ENCODE measurements around the gene TNIP3. TPM values are rescaled to one million over a fixed set of nuclear protein-coding genes. Genes with fewer than 3 reads are reported as not detected.
"Not testable (repeated sequence)": the region's sequence is repeated elsewhere in the genome, so short reads cannot be mapped to it uniquely, and the experiment has no call there.

Gene TNIP3, protein sequence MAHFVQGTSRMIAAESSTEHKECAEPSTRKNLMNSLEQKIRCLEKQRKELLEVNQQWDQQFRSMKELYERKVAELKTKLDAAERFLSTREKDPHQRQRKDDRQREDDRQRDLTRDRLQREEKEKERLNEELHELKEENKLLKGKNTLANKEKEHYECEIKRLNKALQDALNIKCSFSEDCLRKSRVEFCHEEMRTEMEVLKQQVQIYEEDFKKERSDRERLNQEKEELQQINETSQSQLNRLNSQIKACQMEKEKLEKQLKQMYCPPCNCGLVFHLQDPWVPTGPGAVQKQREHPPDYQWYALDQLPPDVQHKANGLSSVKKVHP
- 3.0 and 3.4 TPM in 2 replicates for total RNA-seq

DNA sequence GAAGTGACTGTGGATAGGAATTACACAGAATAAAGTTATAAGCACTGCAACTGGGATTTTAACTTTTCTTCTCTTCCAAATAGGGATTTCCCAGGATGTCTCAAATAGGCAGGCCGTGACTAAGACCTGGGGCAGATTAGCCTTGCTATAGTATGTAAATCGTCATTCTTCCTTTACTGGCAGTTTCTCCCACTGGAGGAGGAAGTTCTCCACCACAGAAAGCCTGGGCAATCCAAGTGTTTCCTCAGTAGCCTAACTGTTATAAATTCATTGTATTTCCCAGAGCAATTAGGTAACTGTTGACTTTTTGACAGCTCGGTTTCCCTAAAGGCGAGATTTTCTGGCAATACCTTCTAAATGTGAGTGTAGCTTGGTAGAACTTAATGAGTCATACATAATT, at the start of gene TNIP3:
TSS of gene TNIP3 (minus strand) at position 31 of the 400 bp plus-strand sequence. CDS start 196 bp downstream, outside the sequence.
- intact Hi-C loops (cut with micrococcal nuclease), result no loop called here

DNA sequence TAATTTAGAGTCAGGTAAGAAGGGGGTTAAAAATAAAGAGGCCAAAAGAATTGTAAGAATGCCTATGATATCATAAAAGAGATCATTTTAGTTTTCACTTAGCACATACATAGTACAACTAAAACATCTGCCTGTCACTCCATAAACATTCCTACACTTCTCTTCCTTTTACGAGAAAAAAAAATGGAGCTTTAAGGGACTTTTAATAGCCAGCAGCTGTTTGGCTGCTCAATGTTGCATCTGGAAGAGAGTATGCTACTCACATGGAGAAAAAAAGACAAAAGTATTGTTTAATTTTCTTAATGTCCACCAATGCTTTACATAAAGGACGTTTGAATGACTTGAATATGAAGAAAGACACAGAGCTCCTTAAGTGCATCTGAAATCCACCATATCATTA, 48.7 kb upstream of the TNIP3 start:
- intact Hi-C loops (cut with micrococcal nuclease), result no loop called here

DNA sequence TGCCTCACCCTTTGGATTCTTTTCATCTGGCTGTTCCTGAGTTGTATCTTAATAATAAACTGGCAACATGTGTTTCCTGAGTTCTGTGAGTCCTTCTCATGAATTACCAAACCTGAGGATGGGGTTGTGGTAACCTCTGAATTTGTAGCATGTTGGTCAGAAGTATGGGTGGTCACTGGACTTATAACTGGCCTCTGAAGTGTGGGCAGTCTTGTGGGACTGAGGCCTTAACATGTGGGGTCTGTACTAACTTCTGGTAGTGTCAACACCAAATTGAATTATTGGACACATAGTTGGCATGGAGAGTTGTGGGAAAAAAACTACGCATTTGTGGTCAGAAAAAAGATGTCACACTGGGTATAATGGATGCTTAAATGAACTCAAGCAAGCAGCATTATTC, 45.0 kb upstream of the TNIP3 start:
- intact Hi-C loops (cut with micrococcal nuclease), result no loop called here

DNA sequence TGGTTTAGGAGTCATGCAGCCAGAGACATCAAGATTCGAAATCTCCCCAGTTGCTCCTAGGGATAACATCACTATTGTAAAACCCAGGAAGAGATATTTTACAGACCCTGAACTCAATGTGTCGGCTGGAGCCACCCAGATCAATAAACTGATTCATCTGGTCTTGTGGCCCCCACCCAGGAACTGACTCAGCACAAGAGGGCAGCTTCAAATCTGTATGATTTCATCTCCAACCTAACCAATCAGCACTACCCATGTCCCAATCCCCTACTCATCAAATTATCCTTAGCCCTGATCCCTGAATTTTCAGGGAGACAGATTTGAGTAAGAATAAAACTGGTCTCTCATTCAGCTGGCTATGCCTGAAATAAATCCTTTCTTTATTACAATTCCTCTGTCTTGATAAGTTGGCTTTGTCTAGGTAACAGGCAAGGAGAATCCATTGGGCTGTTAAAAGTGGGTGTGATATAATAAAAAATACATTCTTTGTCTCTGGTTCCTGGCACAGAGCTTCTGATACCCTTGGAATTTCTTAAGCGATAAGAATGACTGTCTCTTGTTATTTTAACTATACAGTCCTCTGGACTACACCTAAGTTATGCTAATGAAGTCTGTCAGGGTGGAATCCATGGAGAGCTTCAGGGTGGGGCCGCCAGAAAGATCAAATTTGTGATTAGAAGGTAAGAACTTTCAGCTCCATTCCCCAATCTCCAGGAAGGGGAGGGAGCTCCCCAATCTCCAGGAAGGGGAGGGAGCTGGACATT, 44.3 kb upstream of the TNIP3 start:
- intact Hi-C loops (cut with micrococcal nuclease), result no loop called here

DNA sequence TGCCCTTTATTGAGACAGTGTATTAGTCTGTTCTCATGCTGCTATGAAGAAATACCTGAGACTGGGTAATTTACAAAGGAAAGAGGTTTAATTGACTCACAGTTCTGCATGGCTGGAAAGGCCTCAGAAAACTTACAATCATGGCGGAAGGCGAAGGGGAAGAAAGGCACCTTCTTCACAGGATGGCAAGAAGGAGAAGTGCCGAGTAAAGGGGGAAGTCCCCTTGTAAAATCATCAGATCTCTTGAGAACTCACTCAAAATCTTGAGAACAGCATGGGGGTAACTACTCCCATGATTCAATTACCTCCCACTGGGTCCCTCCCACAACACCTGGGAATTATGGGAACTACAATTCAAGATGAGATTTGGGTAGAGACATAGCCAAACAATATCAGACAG, 41.7 kb upstream of the TNIP3 start:
- intact Hi-C loops (cut with micrococcal nuclease), result not testable (repeated sequence)

DNA sequence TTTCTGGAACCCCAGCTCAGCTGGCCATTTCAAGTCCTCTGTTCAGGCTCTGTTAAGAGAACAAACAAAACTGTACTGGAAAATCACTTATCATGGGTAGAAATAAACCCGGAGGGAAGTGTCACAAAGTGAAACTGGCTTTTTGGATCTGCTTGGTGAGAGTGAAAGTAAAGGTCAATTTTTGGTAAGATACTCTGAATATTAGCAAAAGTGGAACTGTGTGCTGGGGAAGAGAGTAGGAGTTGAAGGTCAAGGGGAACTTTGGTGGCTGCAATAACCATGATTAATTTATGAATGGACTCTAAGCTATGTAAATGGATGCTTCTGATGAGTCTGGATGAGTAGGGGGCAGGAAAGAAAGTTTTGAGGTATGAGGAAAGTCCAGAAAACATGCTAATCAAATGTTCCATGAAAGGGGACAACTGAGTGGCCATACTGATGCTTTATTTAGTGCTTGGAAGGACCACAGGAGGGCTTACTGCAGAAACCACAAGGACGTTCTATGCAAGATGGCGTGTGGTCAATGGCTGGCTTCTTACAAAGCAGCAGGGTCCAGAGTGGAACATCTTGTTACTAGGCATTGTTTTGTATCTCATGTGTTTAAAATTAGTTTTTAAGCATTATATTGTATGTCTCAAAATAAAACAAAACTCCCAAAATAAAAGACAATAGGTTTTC, 36.8 kb upstream of the TNIP3 start:
- intact Hi-C loops (cut with micrococcal nuclease), result loop anchor here (2.0 kb wide), 1 partner anchor 26 kb away; no protein-coding TSS in a partner anchor

DNA sequence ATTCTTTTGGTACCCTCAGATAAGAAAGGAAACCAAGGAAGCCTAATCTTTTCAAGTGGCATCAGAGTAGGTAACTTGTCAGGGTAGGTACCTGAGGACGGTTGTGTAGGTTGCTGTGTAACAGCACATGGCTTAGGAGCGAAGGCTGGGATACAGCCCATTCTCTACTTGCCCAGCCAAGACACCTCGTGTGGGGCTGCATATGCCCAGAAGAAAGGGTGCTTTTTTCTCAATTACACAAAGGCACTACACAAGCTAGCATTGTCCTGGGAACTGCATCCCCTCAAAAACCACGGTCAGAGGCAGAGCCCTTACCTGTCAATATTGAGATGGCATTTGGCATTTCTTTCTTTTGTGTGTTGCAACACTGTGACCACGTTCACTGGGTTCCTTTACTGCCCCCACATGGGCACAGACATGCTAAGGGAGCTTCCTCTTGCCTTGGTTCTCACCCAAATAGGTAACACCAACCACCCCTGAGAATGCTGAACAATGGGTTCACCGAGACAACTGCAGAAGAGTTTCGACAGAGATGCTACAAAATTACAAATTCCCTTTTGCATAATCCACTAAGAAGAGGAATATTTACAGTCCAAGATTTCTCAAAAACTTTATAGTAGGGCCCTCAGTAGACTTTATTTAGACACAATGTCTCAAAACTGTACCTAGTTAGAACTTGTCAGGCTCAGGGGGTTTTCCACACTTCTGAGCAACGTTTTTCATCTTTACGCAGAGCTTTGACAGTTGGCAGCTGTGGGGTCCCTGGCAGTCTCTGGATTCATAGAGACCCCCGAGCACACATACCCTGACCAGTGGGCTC, 35.8 kb upstream of the TNIP3 start:
- intact Hi-C loops (cut with micrococcal nuclease), result loop anchor here (2.0 to 10.0 kb wide), 2 partner anchors 27 to 625 kb away; partner anchors contain the start of gene CCNA2

DNA sequence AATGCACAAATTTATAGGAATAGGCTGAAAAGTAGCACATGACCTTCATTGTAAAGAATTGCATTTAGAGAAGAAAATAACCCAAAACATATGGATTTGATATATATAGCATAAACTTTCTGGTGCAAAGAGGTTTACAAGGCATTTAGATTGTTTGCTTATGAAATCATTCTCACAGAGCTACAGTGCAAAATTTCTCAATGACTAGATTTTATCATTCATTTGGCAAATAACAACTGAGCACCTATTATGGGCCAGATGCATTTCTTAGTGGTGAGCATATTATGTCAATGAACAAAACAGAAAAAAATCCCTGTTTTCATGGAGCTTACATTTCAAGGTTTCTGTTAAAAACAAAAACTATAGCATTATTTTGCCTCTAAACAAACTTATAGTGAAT, 34.1 kb upstream of the TNIP3 start:
- intact Hi-C loops (cut with micrococcal nuclease), result loop anchor here (10.0 kb wide), 1 partner anchor 627 kb away; the partner anchor contains the start of gene CCNA2

DNA sequence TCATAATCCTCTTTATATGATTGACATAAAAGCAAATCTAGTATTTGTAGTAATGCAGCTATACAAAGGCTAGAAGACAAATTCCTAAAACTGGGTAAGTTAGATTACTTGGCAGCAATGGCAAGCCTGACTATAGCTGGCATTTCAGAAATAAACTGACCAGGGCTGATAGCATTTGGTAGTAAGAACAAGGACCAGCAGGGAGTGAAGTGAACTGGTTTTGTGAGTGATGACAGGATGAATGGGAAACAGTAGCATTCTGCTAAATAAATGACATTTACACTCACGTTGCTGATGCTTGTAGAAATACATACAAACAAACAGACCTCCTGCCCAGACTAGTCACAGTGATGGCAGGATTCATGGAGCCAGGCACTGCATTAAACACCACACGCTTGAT, 31.5 kb upstream of the TNIP3 start:
- intact Hi-C loops (cut with micrococcal nuclease), result loop anchor here (10.0 kb wide), 1 partner anchor 629 kb away; the partner anchor contains the start of gene CCNA2

DNA sequence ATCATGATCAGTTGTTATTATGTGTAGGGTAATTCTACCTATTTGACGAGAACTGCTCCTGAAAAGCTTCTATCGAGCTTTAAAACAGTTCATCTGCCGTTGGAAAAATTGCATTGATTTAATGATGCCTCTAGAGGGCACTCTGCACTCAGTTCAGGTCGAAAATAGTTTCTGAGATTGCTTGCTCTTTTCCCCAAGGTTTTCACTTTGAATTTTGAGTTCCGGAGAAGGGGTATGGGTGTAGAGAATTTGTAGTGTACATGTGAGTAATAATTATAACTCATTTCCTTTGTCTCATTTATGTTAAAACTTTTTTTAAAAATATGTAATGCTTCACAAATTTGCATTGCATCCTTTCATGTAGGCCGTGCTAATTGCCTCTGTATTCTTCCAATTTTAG, 28.4 kb upstream of the TNIP3 start:
- intact Hi-C loops (cut with micrococcal nuclease), result loop anchor here (1.0 to 10.0 kb wide), 10 partner anchors 34 to 1035 kb away; partner anchors contain the start of gene CCNA2

DNA sequence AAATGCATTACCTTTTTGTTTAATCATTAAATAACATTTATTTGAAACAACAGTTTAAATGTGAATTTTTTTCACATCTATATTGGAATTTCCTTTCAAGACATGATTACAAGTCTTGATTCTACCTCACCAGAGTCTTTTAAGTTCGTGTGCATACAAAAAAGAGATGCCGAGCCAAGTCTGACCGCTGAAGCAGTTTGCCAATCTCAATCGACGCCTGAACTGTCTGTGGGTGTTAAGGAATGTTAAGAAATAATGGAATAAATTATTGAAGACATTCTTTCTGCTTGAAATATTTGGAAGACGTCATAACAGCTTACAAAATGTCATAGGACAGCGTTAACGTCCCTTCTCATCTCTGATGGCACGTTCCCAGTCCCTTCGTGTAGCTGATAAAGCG, 27.9 kb upstream of the TNIP3 start:
- intact Hi-C loops (cut with micrococcal nuclease), result loop anchor here (1.0 to 10.0 kb wide), 10 partner anchors 35 to 1035 kb away; partner anchors contain the start of gene CCNA2

DNA sequence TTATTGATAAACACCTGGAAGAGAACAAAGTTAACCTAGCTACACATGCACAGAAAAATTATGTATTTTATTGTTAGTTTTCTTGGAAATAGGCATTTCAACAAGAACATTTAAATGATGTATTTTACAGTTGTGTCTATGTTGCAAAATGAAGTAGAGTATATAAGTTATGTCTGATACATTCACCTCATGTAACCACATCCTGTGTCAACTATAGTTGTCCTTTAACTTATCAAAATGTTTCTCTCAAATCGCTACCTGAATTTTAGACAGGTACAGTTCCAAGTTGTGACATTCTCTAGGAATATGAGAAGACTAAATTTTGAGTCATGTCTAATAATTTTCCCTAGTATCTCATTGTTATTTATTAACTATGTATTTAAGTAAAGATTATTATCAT, 27.2 kb upstream of the TNIP3 start:
- intact Hi-C loops (cut with micrococcal nuclease), result loop anchor here (2.0 to 10.0 kb wide), 6 partner anchors 95 to 1034 kb away; partner anchors contain the start of genes CCNA2 and NDNF

DNA sequence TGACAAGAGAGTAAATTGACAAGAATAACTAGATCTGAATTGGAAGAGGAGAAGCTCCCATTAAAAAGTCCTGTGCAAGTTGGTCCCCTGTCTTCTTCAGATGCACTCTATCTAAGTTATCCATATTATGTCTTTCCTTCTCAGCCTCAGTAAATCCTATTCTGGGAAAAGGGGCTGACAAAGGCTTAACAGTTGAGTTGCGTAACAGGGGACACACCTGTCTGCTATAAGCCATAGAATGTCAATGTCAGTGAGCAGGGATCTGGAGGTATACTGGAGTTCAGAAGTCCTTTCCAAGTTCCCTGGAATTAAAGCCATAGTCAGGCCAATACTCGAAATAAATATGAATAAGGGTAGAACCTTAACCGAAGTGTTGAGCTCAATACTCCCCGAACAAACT, 26.3 kb upstream of the TNIP3 start:
- intact Hi-C loops (cut with micrococcal nuclease), result loop anchor here (1.0 to 10.0 kb wide), 9 partner anchors 8 to 1033 kb away; partner anchors contain the start of genes CCNA2 and NDNF

DNA sequence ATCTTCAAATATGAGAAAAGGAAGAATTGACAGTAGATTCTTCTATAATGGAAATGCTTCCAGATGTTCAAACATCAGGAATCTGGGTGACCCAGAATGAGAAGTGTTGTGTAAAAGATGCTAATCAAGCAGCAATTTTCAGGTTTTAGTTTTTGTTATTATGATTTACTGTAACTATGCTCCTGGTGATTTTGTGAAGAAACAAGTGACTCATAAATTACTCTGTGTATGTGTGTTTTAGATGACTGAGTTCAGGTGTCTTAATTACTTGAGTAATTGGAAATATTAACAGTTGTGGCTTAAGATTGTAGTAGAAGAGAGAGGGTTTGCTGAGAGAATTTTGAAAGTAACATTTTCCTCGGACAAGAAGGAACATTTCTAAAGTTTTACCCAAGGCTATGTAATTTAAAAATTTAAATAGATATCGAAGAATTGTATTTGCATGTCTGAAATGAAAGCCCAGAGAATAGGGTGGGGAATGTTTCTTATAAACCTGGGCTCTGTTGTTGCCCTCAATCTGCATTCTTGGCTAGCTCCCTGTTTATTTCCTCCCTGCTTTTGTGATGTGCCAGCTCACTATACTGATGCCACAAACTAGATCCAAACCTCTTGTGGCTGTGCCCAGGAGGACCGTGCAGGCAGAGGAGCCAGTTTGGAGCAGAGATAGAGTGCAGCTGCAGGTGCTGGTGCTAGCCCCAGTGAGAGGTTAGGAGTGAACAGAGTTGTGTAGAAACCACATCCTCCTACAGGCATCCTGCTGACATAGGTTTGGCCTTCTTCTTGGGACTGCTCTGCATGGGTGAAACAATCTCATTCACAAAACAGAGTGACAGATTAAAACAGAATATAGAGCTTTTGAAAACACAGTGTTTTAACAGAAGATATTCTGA, 25.4 kb upstream of the TNIP3 start:
- intact Hi-C loops (cut with micrococcal nuclease), result loop anchor here (1.0 to 10.0 kb wide), 10 partner anchors 7 to 1385 kb away; partner anchors contain the start of genes CCNA2 and NDNF

DNA sequence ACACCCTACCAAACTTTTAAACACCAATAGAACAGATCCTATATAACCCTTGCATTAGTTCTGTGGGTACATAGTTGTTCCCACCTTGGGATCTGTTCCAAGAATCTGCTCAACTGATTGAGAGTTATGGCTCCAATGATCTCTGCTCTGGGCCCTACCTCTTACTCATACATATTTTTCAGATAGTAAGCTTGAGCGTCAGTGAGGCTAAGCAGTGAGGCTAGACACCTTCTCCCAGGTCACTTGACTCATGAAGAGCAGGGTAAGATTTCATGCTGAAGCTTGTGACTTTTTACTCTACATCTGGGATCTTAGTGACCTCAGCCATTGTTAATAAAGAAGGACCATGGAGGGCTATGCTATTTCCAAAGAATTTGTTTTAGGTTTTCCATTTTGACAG, 23.1 kb upstream of the TNIP3 start:
- intact Hi-C loops (cut with micrococcal nuclease), result loop anchor here (10.0 kb wide), 1 partner anchor 1388 kb away; no protein-coding TSS in a partner anchor

DNA sequence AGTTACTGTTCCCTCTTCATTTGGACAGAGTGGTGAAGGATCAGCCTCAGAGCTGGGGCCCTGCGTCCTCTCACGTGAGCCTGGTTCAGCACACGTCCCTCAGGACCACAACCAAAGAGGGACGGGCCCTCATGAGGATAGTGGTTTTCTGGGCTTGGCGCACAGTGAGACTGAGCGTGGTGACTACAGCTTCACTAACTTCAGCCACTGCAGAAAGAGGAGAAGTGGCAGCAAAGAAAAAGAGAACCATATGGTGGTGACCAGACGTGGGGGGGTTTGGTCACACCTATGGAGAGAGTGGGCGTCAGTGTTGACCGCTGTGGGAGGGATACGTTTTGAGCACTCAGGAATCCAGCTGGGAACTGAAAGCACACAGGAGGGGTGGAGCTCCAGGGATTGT, 21.8 kb upstream of the TNIP3 start:
- intact Hi-C loops (cut with micrococcal nuclease), result loop anchor here (10.0 kb wide), 1 partner anchor 1389 kb away; no protein-coding TSS in a partner anchor

DNA sequence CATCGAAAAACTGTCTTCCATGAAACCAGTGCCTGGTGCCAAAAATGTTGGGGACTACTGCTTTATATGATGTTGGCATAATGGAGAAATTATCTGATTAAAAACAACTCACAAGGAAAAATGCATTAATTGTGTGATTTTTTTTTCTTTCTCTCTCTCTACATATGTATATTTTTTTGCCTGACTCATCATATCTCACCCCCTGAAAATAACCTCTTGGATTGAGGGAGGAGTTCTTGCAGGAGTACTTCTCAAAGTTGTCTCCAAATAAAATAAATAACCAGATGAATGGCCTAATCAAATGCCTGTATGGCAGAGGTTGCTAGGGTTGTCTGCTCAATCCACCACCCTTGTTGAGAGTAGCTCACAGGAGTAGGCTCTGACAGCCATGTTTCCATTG, 19.9 kb upstream of the TNIP3 start:
- intact Hi-C loops (cut with micrococcal nuclease), result loop anchor here (5.0 to 10.0 kb wide), 2 partner anchors 618 to 1391 kb away; partner anchors contain the start of gene EXOSC9

DNA sequence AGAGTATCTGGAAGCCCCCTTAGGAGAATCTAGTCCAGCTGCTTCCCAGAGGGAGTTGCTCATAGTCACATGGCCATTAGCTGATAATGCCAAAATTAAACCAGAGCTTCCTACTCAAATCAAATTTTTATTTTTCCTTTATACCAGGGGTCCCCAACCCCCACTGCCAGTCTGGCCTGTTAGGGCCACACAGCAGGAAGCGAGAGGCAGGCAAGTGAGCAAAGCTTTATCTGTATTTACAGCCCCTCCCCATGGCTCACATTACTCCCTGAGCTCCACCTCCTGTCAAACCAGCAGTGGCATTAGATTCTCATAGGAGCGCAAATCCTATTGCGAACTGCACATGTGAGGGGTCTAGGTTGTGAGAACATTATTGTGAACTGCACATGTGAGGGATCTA, 19.2 kb upstream of the TNIP3 start:
- intact Hi-C loops (cut with micrococcal nuclease), result loop anchor here (5.0 to 10.0 kb wide), 2 partner anchors 619 to 1391 kb away; partner anchors contain the start of gene EXOSC9

DNA sequence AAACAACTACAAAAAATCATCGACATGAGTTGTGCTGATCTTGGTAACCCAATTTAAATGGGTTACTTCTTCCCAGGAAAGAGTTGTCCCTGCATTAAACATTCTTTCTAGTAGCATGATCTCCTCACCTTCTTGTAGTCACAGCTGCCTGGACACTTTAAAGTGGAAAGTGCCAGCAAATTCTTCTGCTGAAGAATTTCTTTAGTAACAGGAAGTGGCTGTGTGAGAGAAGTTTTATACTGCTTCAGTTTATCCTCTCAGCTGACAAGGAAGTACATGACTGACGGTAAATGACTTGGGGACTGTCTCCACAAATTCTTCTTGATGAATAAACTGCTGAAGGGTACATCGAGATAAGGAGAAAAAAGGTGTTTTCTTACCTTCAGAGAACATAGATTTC, 18.2 kb upstream of the TNIP3 start:
- intact Hi-C loops (cut with micrococcal nuclease), result loop anchor here (1.0 to 10.0 kb wide), 5 partner anchors 8 to 1393 kb away; partner anchors contain the start of genes ANXA5 and EXOSC9

All from T-helper 1 cell treated with Interleukin-12 subunit alpha and Interleukin-12 subunit beta and Interleukin-4 antibody, amounts not matched to agents 30 ng/mL and 1 ng/mL, for 36 hours (primary cell).